IMR-90 (cell line): Measurements from ENCODE around the gene EOLA2.
"Not testable (repeated sequence)": the region's sequence is repeated elsewhere in the genome, so short reads cannot be mapped to it uniquely, and the experiment has no call there.

Experiments used
- CHD1 ChIP-seq: IDR thresholded peaks from 2 replicates; pipeline ENCODE4 v1.6.1; 2012; ENCODE audit warnings: low read depth, low read length, improper control_type of control experiment
- MAFK ChIP-seq: IDR thresholded peaks from 2 replicates; pipeline ENCODE4 v1.6.1; 2012; ENCODE audit warnings: low read depth, low read length, improper control_type of control experiment
- NFE2L2 ChIP-seq: fragments of 150-350 bp; IDR thresholded peaks from 2 replicates; pipeline ENCODE4 v1.6.1; 2016; ENCODE audit warnings: low read depth, mild to moderate bottlenecking, low read length
- POLR2A ChIP-seq: IDR thresholded peaks from 2 replicates; pipeline ENCODE4 v1.6.1; 2012; ENCODE audit warnings: mild to moderate bottlenecking, low read depth, low read length
- RAD21 ChIP-seq: IDR thresholded peaks from 2 replicates; pipeline ENCODE4 v1.6.1; 2012; ENCODE audit warnings: low read length, improper control_type of control experiment
- RCOR1 ChIP-seq: IDR thresholded peaks from 2 replicates; pipeline ENCODE4 v1.6.1; 2012; ENCODE audit warnings: mild to moderate bottlenecking, low read length, improper control_type of control experiment; ENCODE audit not compliant: insufficient replicate concordance
- SMC3 ChIP-seq: fragments of 150-350 bp; IDR thresholded peaks from 2 replicates; pipeline ENCODE4 v1.6.1; 2016; ENCODE audit warnings: low read depth, mild to moderate bottlenecking, antibody characterized with exemption, low read length, moderate library complexity
- TF ChIP-seq, protein P1 (sequence below): conservative IDR thresholded peaks from 2 replicates; pipeline ENCODE4 v1.5.1; 2012; ENCODE audit warnings: mild to moderate bottlenecking, low read depth, low read length, improper control_type of control experiment

DNA sequence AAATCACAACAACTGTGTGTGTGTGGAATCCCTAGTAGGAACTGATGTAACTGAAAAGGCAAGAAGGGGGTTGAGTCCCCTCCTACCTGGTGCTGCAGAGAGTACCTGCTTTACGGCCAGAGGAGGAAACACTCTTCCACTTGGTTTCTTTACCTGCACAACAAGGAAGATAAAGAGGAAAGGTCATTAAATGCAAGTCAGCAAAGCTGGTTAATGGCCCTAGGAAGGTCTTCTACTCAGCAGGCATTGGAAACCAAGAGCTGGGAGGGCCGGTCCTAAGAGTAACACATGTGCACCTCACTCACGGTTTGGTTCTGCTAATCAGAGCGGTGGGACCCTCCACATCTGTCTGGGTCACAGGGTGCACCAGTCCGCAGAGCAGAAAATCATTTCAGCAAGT, 963 bp downstream of the EOLA2 start:
- not testable (repeated sequence) for TF ChIP-seq POLR2A, MAFK, RAD21, SMC3, RCOR1, CHD1, NFE2L2
- TF ChIP-seq, protein P1, sequence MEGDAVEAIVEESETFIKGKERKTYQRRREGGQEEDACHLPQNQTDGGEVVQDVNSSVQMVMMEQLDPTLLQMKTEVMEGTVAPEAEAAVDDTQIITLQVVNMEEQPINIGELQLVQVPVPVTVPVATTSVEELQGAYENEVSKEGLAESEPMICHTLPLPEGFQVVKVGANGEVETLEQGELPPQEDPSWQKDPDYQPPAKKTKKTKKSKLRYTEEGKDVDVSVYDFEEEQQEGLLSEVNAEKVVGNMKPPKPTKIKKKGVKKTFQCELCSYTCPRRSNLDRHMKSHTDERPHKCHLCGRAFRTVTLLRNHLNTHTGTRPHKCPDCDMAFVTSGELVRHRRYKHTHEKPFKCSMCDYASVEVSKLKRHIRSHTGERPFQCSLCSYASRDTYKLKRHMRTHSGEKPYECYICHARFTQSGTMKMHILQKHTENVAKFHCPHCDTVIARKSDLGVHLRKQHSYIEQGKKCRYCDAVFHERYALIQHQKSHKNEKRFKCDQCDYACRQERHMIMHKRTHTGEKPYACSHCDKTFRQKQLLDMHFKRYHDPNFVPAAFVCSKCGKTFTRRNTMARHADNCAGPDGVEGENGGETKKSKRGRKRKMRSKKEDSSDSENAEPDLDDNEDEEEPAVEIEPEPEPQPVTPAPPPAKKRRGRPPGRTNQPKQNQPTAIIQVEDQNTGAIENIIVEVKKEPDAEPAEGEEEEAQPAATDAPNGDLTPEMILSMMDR = not testable (repeated sequence)
